ENCODE data around the gene ADAMTS7. TPM values are rescaled to one million over a fixed set of nuclear protein-coding genes. Genes with fewer than 3 reads are reported as not detected.
A peak's percentile ranks its signal among the peaks of the same experiment; 100 is the strongest.

ADAMTS7 gene
- total RNA-seq, 4 donors from 2014 or later: 0.95 to 4.8 (median 1.7) TPM

- 44 to 58% methylated on average over 1 of the region's 1 CpG for WGBS, 2 donors (ENCODE audit: low coverage in 1 of 2)
- in situ Hi-C loops (cut with MboI; ENCODE audit: low pct_ligation_motif_present in 1 of 4, low pct_unique_long_range_greater_than_20kb in 1 of 4, low sequenced_read_pairs in 3 of 4): no loop called here
- Histone ChIP-seq H3K27me3 (no peaks in the 10 kb centered on the region), H3K4me3 (no peak overlapping the region), H3K9me3 (no peaks in the 10 kb centered on the region), H3K36me3 (no peaks in the 10 kb centered on the region), H3K27ac (no peak overlapping the region), H3K4me1 (no peaks in the 10 kb centered on the region)
- intact Hi-C loops (cut with DNase I; ENCODE audit: low total_unique reads): no loop called here
- TF ChIP-seq EP300 (IDR thresholded peaks at IDR 0.05; ENCODE audit: low read depth) (no peak), POLR2A (IDR thresholded peaks at IDR 0.05) (no peak), POLR2AphosphoS5 (IDR thresholded peaks at IDR 0.05) (no peak)
- TF ChIP-seq, protein P1, sequence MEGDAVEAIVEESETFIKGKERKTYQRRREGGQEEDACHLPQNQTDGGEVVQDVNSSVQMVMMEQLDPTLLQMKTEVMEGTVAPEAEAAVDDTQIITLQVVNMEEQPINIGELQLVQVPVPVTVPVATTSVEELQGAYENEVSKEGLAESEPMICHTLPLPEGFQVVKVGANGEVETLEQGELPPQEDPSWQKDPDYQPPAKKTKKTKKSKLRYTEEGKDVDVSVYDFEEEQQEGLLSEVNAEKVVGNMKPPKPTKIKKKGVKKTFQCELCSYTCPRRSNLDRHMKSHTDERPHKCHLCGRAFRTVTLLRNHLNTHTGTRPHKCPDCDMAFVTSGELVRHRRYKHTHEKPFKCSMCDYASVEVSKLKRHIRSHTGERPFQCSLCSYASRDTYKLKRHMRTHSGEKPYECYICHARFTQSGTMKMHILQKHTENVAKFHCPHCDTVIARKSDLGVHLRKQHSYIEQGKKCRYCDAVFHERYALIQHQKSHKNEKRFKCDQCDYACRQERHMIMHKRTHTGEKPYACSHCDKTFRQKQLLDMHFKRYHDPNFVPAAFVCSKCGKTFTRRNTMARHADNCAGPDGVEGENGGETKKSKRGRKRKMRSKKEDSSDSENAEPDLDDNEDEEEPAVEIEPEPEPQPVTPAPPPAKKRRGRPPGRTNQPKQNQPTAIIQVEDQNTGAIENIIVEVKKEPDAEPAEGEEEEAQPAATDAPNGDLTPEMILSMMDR (IDR thresholded peaks at IDR 0.05): no peak
- no peak for DNase-seq
These were observed 25.1 kb upstream of the ADAMTS7 start for GRCh38 chr15:78836333-78836732.

DNA sequence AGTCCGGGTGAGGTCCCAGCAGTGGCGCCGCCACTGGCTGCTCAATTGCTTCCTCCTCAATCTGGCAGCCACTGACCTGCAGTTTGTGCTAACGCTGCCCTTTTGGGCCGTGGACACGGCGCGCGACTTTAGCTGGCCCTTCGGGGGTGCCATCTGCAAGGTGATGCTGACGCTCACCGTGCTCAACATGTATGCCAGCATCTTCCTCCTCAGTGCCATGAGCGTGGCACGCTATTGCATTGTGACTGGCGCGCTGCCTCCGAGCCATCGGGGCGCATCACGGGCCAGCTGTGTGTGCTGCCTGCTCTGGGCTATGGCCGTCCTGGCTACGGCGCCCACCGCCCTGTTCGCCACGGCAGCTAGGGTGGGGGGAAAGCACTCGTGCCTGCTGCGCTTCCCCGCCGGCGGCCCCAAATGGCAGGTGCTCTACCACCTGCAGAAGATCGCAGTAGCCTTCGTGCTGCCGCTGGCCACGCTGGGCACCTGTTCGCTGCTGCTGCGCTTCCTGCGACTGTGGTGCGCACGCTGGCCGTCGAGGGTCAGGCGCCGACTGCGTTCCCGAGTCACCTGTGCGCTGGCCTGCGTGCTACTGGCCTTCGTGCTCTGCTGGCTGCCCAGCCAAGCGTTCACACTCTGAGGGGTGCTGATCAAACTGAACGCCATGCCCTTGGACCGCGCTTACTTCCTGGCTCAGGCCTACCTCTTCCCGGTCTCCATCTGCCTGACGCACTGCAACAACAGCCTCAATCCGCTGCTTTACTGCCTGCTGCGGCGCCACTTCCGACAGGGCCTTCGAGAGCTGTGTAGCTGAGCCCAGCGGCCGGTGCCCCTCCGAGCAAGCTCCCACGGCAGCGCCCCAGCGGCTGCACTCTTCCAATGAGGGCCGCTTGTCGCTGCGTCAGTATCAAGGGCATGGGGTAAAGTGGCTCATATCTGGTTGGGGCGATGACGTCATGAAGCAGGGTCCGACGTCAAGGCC is 20.3 kb upstream of the ADAMTS7 start:
- intact Hi-C loops (cut with DNase I; ENCODE audit: low total_unique reads) (no loop called here), in situ Hi-C loops (cut with MboI; ENCODE audit: low pct_ligation_motif_present in 1 of 4, low pct_unique_long_range_greater_than_20kb in 1 of 4, low sequenced_read_pairs in 3 of 4) (no loop called here)
- Histone ChIP-seq H3K27me3 (peaks cover 7% of the 10 kb centered on the region), H3K4me3 (peak overlapping the region in 1 of 4 donors; percentile 18), H3K9me3 (no peaks in the 10 kb centered on the region), H3K27ac (no peak overlapping the region), H3K36me3 (no peaks in the 10 kb centered on the region), H3K4me1 (no peaks in the 10 kb centered on the region)
- no peak for DNase-seq
- WGBS, 2 donors (ENCODE audit: low coverage in 1 of 2): 88% methylated on average over 68 of the region's 73 CpGs; no CpG with 5 or more reads in 1 of the 2 donors
- TF ChIP-seq POLR2A (IDR thresholded peaks at IDR 0.05) (no peak), POLR2AphosphoS5 (IDR thresholded peaks at IDR 0.05) (no peak), EP300 (IDR thresholded peaks at IDR 0.05; ENCODE audit: low read depth) (no peak)
- TF ChIP-seq, protein P1 (IDR thresholded peaks at IDR 0.05): no peak

DNA sequence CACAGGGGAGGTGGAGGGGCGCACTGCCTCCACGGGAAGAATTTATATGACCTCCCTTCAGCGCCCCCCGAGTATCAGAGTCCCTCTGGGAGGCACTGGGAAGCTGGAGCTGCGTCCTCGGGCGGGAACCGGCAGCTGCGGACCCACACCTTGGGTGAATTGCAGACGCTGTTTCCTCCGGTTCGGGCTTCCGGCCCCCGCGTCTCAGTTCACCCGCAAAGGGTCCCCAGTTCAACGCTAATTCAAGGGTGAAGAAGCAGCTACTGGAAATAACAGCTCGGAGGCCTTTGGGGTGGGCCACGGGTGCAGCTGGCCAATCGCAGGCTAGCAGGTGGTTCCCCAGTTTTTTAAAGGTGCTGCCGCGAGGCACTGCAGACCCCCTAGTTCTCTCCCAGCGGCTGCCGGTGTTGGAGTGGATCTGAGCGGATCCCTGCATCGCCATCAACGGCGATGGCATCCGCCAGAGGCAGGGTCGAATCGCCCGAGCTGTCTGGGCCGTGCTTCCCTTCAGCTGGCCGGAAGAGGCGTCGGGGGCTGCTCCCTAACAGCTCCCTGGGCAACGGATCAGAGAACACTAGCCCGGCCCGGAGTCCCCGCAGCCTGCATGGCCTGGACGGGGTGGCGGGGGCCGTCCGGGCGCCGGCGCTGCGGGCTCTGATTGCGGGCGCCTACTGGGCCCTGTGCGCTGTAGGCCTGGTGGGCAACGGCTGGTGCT is 19.4 kb upstream of the ADAMTS7 start:
- TF ChIP-seq, protein P1 (IDR thresholded peaks at IDR 0.05): no peak
- TF ChIP-seq POLR2AphosphoS5 (IDR thresholded peaks at IDR 0.05) (no peak), EP300 (IDR thresholded peaks at IDR 0.05; ENCODE audit: low read depth) (no peak), POLR2A (IDR thresholded peaks at IDR 0.05) (no peak)
- Histone ChIP-seq H3K4me3 (peak overlapping the region in 2 of 4 donors; percentile 1 to 18), H3K4me1 (no peaks in the 10 kb centered on the region), H3K27ac (no peak overlapping the region), H3K9me3 (no peaks in the 10 kb centered on the region), H3K27me3 (peaks cover 7% of the 10 kb centered on the region), H3K36me3 (no peaks in the 10 kb centered on the region)
- 75% methylated on average over 10 of the region's 52 CpGs; no CpG with 5 or more reads in 1 of the 2 donors for WGBS, 2 donors (ENCODE audit: low coverage in 1 of 2)
- intact Hi-C loops (cut with DNase I; ENCODE audit: low total_unique reads): no loop called here
- no peak for DNase-seq
- in situ Hi-C loops (cut with MboI; ENCODE audit: low pct_ligation_motif_present in 1 of 4, low pct_unique_long_range_greater_than_20kb in 1 of 4, low sequenced_read_pairs in 3 of 4): no loop called here

GRCh38 chr15:78828920-78829319 is 17.7 kb upstream of the ADAMTS7 start:
- TF ChIP-seq, protein P1 (IDR thresholded peaks at IDR 0.05): no peak
- peak in 1 of 3 donors; percentile 26 for TF ChIP-seq POLR2AphosphoS5 (IDR thresholded peaks at IDR 0.05)
- TF ChIP-seq POLR2A (IDR thresholded peaks at IDR 0.05): no peak
- intact Hi-C loops (cut with DNase I; ENCODE audit: low total_unique reads): no loop called here
- no peak overlapping the region for H3K27ac ChIP-seq
- no peaks in the 10 kb centered on the region for H3K36me3 ChIP-seq
- H3K4me1 ChIP-seq: peaks cover 0 to 4% (median 0%) of the 10 kb centered on the region in 4 donors
- no peaks in the 10 kb centered on the region for H3K9me3 ChIP-seq
- no peak for DNase-seq
- no peak overlapping the region for H3K4me3 ChIP-seq
- H3K27me3 ChIP-seq: peaks cover 7% of the 10 kb centered on the region
- WGBS, 2 donors (ENCODE audit: low coverage in 1 of 2): 79 to 100% methylated on average over 1 to 2 of the region's 2 CpGs
- in situ Hi-C loops (cut with MboI; ENCODE audit: low pct_ligation_motif_present in 1 of 4, low pct_unique_long_range_greater_than_20kb in 1 of 4, low sequenced_read_pairs in 3 of 4): no loop called here
